Measurements from ENCODE around the gene GON4L. TPM values are rescaled to one million over a fixed set of nuclear protein-coding genes. Genes with fewer than 3 reads are reported as not detected.
A peak's percentile ranks its signal among the peaks of the same experiment; 100 is the strongest.
"Not testable (repeated sequence)": the region's sequence is repeated elsewhere in the genome, so short reads cannot be mapped to it uniquely, and the experiment has no call there.

GON4L gene
- total and polyA plus RNA-seq, 4 donors = 16.2 to 61.4 (median 32.3) TPM

- 79 to 86% methylated on average over 3 of the region's 3 CpGs for WGBS, 2 donors
- DNase-seq (no peak), ATAC-seq (ENCODE audit: insufficient read depth, low FRiP score) (no peak)
- Histone ChIP-seq H3K27ac (ENCODE audit: low read depth in 1 of 2, low read length in 1 of 2) (no peak overlapping the region), H3K4me3 (no peak overlapping the region), H3K4me1 (ENCODE audit: control insufficient read depth in 5 of 5, insufficient read depth in 5 of 5, low read length in 5 of 5) (no peaks in the 10 kb centered on the region), H3K27me3 (ENCODE audit: control insufficient read depth in 3 of 3, insufficient read depth in 3 of 3, low read length in 2 of 3) (no peaks in the 10 kb centered on the region), H3K9me3 (ENCODE audit: control insufficient read depth in 4 of 4, insufficient read depth in 3 of 4, low read length in 3 of 4) (no peaks in the 10 kb centered on the region), H3K36me3 (ENCODE audit: control insufficient read depth in 4 of 4, insufficient read depth in 4 of 4, low read length in 4 of 4) (peaks cover 10 to 33% (median 26%) of the 10 kb centered on the region in 4 donors), H3K9ac (ENCODE audit: insufficient read depth in 1 of 2, low read length in 2 of 2) (no peak overlapping the region)
- TF ChIP-seq CTCF (IDR thresholded peaks at IDR 0.05; ENCODE audit: control extremely low read depth, extremely low read depth) = no peak
Measured at GRCh38 chr1:155777582-155777981, 79.4 kb downstream of the GON4L start.

- Histone ChIP-seq H3K9ac (ENCODE audit: insufficient read depth in 1 of 2, low read length in 2 of 2) (no peak overlapping the region), H3K4me3 (no peak overlapping the region), H3K4me1 (ENCODE audit: control insufficient read depth in 5 of 5, insufficient read depth in 5 of 5, low read length in 5 of 5) (no peaks in the 10 kb centered on the region), H3K36me3 (ENCODE audit: control insufficient read depth in 4 of 4, insufficient read depth in 4 of 4, low read length in 4 of 4) (peaks cover 17 to 39% (median 30%) of the 10 kb centered on the region in 4 donors), H3K9me3 (ENCODE audit: control insufficient read depth in 4 of 4, insufficient read depth in 3 of 4, low read length in 3 of 4) (no peaks in the 10 kb centered on the region), H3K27me3 (ENCODE audit: control insufficient read depth in 3 of 3, insufficient read depth in 3 of 3, low read length in 2 of 3) (no peaks in the 10 kb centered on the region), H3K27ac (ENCODE audit: low read depth in 1 of 2, low read length in 1 of 2) (no peak overlapping the region)
- ATAC-seq (ENCODE audit: insufficient read depth, low FRiP score) (no peak), DNase-seq (peak in 1 of 3 donors; percentile 2)
- no peak for TF ChIP-seq CTCF (IDR thresholded peaks at IDR 0.05; ENCODE audit: control extremely low read depth, extremely low read depth)
- 81 to 82% methylated on average over 4 of the region's 4 CpGs for WGBS, 2 donors
Measured at GRCh38 chr1:155776414-155776813, 80.6 kb downstream of the GON4L start.

DNA sequence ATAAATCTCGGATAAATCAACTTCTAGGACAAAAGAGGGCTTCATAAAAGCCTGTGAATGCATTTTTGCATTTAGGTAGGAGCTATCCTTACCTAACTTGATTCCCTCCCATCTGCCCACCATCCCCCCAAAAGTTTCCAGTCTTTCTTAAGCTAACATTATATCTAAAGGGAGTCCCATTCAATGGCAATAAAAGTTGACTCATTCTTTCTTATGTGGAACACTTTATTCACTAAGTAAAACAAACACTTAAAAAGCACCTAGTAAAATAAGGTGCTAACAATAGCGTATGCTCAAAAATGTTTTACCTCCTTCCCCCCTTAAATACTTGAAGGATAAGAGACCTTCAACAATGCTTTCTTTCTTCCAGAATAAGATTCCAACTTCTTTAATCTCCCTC is 83.8 kb downstream of the GON4L start:
- no peak overlapping the region for H3K9ac ChIP-seq (ENCODE audit: insufficient read depth in 1 of 2, low read length in 2 of 2)
- no peak for TF ChIP-seq CTCF (IDR thresholded peaks at IDR 0.05; ENCODE audit: control extremely low read depth, extremely low read depth)
- H3K27ac ChIP-seq (ENCODE audit: low read depth in 1 of 2, low read length in 1 of 2) = no peak overlapping the region
- H3K27me3 ChIP-seq (ENCODE audit: control insufficient read depth in 3 of 3, insufficient read depth in 3 of 3, low read length in 2 of 3) = no peaks in the 10 kb centered on the region
- no peak overlapping the region for H3K4me3 ChIP-seq
- DNase-seq (peak in 2 of 3 donors; percentile 15 to 18), ATAC-seq (ENCODE audit: insufficient read depth, low FRiP score) (no peak)
- H3K4me1 ChIP-seq (ENCODE audit: control insufficient read depth in 5 of 5, insufficient read depth in 5 of 5, low read length in 5 of 5) = peaks cover 0 to 2% (median 0%) of the 10 kb centered on the region in 5 donors
- 77 to 89% methylated on average over 2 of the region's 2 CpGs for WGBS, 2 donors
- H3K36me3 ChIP-seq (ENCODE audit: control insufficient read depth in 4 of 4, insufficient read depth in 4 of 4, low read length in 4 of 4) = peaks cover 24 to 52% (median 41%) of the 10 kb centered on the region in 4 donors
- H3K9me3 ChIP-seq (ENCODE audit: control insufficient read depth in 4 of 4, insufficient read depth in 3 of 4, low read length in 3 of 4) = no peaks in the 10 kb centered on the region

DNA sequence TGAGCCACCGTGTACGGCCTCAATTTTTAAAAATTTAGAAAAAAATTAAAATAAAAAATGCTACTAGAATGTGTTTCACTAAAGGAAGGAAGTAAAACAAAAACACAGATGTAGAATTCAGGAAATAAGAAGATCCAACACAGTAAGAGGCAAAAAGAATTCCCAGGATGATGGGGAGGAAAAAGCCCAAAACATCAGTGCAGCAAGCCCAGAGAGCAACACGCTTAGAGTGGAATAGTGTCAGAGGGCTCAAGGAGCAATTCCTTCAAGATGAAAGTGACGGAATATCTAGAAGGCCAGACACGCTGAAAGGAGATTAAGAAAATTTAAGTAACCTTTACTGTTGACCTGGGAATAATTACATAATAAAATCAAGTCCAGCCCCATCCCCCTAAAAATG is 87.8 kb downstream of the GON4L start:
- no peak for TF ChIP-seq CTCF (IDR thresholded peaks at IDR 0.05; ENCODE audit: control extremely low read depth, extremely low read depth)
- no peak for DNase-seq
- Histone ChIP-seq H3K4me3 (no peak overlapping the region), H3K9ac (ENCODE audit: insufficient read depth in 1 of 2, low read length in 2 of 2) (no peak overlapping the region), H3K27ac (ENCODE audit: low read depth in 1 of 2, low read length in 1 of 2) (no peak overlapping the region), H3K4me1 (ENCODE audit: control insufficient read depth in 5 of 5, insufficient read depth in 5 of 5, low read length in 5 of 5) (peaks cover 0 to 2% (median 0%) of the 10 kb centered on the region in 5 donors), H3K36me3 (ENCODE audit: control insufficient read depth in 4 of 4, insufficient read depth in 4 of 4, low read length in 4 of 4) (peaks cover 30 to 42% (median 39%) of the 10 kb centered on the region in 4 donors), H3K27me3 (ENCODE audit: control insufficient read depth in 3 of 3, insufficient read depth in 3 of 3, low read length in 2 of 3) (no peaks in the 10 kb centered on the region), H3K9me3 (ENCODE audit: control insufficient read depth in 4 of 4, insufficient read depth in 3 of 4, low read length in 3 of 4) (no peaks in the 10 kb centered on the region)
- 89 to 92% methylated on average over 5 of the region's 5 CpGs for WGBS, 2 donors
- ATAC-seq (ENCODE audit: insufficient read depth, low FRiP score) = no peak

DNA sequence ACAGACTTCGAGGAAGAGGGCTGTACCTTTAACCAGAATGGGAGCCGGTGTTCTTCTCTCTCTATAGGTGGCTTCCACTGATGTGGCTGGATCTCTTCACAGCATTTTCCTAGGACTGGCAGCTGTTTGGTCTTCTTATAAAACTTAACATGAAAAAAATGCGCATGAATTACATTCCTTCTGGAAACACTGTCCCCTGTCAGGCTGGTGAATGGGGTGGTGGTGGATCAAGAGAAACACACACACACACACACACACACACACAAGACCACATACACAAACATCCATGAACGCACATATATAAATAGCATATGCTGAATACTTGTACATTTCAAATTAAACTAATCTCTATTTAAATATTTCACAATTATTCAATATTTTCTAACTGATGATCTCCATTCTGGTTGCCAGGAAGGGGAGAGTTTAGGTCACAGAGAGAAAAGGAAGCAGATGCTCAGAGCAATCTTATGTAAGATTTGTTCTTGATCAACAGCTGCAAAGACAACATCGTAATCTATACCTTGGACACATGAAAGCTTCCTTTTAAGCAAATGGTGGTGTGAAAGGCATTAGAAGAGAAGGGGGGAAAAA is 89.5 kb downstream of the GON4L start:
- not testable (repeated sequence) for DNase-seq; H3K4me1 ChIP-seq (ENCODE audit: control insufficient read depth in 5 of 5, insufficient read depth in 5 of 5, low read length in 5 of 5); H3K4me3 ChIP-seq; H3K27me3 ChIP-seq (ENCODE audit: control insufficient read depth in 3 of 3, insufficient read depth in 3 of 3, low read length in 2 of 3); H3K27ac ChIP-seq (ENCODE audit: low read depth in 1 of 2, low read length in 1 of 2); ATAC-seq (ENCODE audit: insufficient read depth, low FRiP score); H3K9me3 ChIP-seq (ENCODE audit: control insufficient read depth in 4 of 4, insufficient read depth in 3 of 4, low read length in 3 of 4); H3K9ac ChIP-seq (ENCODE audit: insufficient read depth in 1 of 2, low read length in 2 of 2)
- 78 to 83% methylated on average over 3 of the region's 5 CpGs for WGBS, 2 donors
- H3K36me3 ChIP-seq (ENCODE audit: control insufficient read depth in 4 of 4, insufficient read depth in 4 of 4, low read length in 4 of 4) = peaks cover 30 to 43% (median 36%) of the 10 kb centered on the region in 4 donors

Data from lung (tissue), 12 donors.